K562 (cell line): ENCODE measurements around the gene TAF5. TPM values are rescaled to one million over a fixed set of nuclear protein-coding genes. Genes with fewer than 3 reads are reported as not detected.

Experiments
- ASH1L ChIP-seq: fragments of 450-650 bp; IDR thresholded peaks from 2 replicates; pipeline ENCODE4 v1.6.1; 2018; ENCODE audit warnings: borderline replicate concordance, mild to moderate bottlenecking, low read depth; ENCODE audit not compliant: partially characterized antibody
- CTCFL ChIP-seq: IDR thresholded peaks from 2 replicates; pipeline ENCODE4 v1.6.1; 2011; ENCODE audit warnings: borderline replicate concordance, low read depth, mild to moderate bottlenecking, moderate library complexity, low read length; ENCODE audit not compliant: insufficient read depth, poor library complexity, severe bottlenecking
- ETV5 ChIP-seq: sonication (generic); formaldehyde crosslinking; IDR thresholded peaks from 2 replicates; pipeline ENCODE4 v1.4.0; 2020; ENCODE audit warnings: low read depth, mild to moderate bottlenecking, missing genetic modification reagents
- GTF2A2 ChIP-seq: IDR thresholded peaks from 2 replicates; pipeline ENCODE4 v1.6.1; 2016; ENCODE audit warnings: mild to moderate bottlenecking, missing genetic modification characterization, missing compliant biosample characterization
- MBD2 ChIP-seq: sonication (generic); IDR thresholded peaks from 2 replicates; pipeline ENCODE4 v1.6.1; 2016; ENCODE audit warnings: low read depth, borderline replicate concordance
- MEIS2 ChIP-seq: fragments of 450-650 bp; IDR thresholded peaks from 2 replicates; pipeline ENCODE4 v1.6.1; 2014; ENCODE audit warnings: mild to moderate bottlenecking; ENCODE audit not compliant: partially characterized antibody
- PML ChIP-seq: IDR thresholded peaks from 2 replicates; pipeline ENCODE4 v1.6.1; 2012; ENCODE audit warnings: low read length, inconsistent platforms
- RREB1 ChIP-seq: fragments of 250-450 bp; sonication (Bioruptor Pico); IDR thresholded peaks from 2 replicates; pipeline ENCODE4 v1.4.0; 2020
- ZNF324 ChIP-seq: fragments of 250-450 bp; sonication (Bioruptor Pico); IDR thresholded peaks from 2 replicates; pipeline ENCODE4 v1.4.0; 2020; ENCODE audit warnings: mild to moderate bottlenecking
- polyA plus RNA-seq, 8 experiments: library from polyadenylated mRNA; depleted of rRNA in 4 of 8; stranded (reverse) in 5 of 8; unstranded in 3 of 8; fragments of >200 nt; fragmentation: Nextera tagmentation in 2 of 8; fragmentation: Illumina TruSeq in 1 of 8; extraction: Ambion mirVana in 2 of 8; extraction: Trizol in 1 of 8; gene quantifications; 2 replicates each; pipeline versions ENCODE4 v1.2.1 to v1.2.3, GENCODE V29; 2011 to 2014; ENCODE audit warnings: inconsistent platforms in 1 of 8, missing spikeins in 1 of 8
- total RNA-seq, 7 experiments: library from RNA; depleted of rRNA in 6 of 7; stranded (reverse); fragments of >200 nt in 6 of 7; fragmentation: Illumina TruSeq in 2 of 7; extraction: Trizol in 2 of 7; gene quantifications; 2 replicates each; pipeline versions ENCODE4 v1.2.1 to v1.2.3, GENCODE V29; 2011 to 2021; ENCODE audit warnings: low replicate concordance in 1 of 7
- TF ChIP-seq, protein P1 (sequence below): sonication (generic); formaldehyde crosslinking; IDR thresholded peaks from 2 replicates; pipeline ENCODE4 v1.8.1; 2023; ENCODE audit warnings: missing genetic modification reagents, mild to moderate bottlenecking, borderline replicate concordance
- TF ChIP-seq, protein P2 (sequence below): sonication (generic); formaldehyde crosslinking; IDR thresholded peaks from 2 replicates; pipeline ENCODE4 v1.8.1; 2023; ENCODE audit warnings: mild to moderate bottlenecking, missing genetic modification reagents

Gene TAF5
- total and polyA plus RNA-seq, 9 of the 15 experiments (the other 6 are each of a cell fraction or from before 2014, with no cell fraction given): 4.2 to 11.9 (median 9.3) TPM

GRCh38 chr10:103350517-103351260, 17.1 kb upstream of the TAF5 start, which contains the start of gene PCGF6 (continued):
- TF ChIP-seq CTCFL (peak; percentile 12), ETV5 (CRISPR knock-in tag) (no peak), ASH1L (no peak), GTF2A2 (tag) (no peak), PML (no peak), RREB1 (CRISPR knock-in tag) (no peak), MBD2 (peak; percentile 33; the same call in 1 of the 2 replicates), ZNF324 (CRISPR knock-in tag) (no peak), MEIS2 (peak; percentile 62)
- TF ChIP-seq, protein P1, sequence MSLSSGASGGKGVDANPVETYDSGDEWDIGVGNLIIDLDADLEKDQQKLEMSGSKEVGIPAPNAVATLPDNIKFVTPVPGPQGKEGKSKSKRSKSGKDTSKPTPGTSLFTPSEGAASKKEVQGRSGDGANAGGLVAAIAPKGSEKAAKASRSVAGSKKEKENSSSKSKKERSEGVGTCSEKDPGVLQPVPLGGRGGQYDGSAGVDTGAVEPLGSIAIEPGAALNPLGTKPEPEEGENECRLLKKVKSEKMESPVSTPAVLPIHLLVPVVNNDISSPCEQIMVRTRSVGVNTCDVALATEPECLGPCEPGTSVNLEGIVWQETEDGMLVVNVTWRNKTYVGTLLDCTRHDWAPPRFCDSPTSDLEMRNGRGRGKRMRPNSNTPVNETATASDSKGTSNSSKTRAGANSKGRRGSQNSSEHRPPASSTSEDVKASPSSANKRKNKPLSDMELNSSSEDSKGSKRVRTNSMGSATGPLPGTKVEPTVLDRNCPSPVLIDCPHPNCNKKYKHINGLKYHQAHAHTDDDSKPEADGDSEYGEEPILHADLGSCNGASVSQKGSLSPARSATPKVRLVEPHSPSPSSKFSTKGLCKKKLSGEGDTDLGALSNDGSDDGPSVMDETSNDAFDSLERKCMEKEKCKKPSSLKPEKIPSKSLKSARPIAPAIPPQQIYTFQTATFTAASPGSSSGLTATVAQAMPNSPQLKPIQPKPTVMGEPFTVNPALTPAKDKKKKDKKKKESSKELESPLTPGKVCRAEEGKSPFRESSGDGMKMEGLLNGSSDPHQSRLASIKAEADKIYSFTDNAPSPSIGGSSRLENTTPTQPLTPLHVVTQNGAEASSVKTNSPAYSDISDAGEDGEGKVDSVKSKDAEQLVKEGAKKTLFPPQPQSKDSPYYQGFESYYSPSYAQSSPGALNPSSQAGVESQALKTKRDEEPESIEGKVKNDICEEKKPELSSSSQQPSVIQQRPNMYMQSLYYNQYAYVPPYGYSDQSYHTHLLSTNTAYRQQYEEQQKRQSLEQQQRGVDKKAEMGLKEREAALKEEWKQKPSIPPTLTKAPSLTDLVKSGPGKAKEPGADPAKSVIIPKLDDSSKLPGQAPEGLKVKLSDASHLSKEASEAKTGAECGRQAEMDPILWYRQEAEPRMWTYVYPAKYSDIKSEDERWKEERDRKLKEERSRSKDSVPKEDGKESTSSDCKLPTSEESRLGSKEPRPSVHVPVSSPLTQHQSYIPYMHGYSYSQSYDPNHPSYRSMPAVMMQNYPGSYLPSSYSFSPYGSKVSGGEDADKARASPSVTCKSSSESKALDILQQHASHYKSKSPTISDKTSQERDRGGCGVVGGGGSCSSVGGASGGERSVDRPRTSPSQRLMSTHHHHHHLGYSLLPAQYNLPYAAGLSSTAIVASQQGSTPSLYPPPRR (CRISPR knock-in tag): no peak
- TF ChIP-seq, protein P2, sequence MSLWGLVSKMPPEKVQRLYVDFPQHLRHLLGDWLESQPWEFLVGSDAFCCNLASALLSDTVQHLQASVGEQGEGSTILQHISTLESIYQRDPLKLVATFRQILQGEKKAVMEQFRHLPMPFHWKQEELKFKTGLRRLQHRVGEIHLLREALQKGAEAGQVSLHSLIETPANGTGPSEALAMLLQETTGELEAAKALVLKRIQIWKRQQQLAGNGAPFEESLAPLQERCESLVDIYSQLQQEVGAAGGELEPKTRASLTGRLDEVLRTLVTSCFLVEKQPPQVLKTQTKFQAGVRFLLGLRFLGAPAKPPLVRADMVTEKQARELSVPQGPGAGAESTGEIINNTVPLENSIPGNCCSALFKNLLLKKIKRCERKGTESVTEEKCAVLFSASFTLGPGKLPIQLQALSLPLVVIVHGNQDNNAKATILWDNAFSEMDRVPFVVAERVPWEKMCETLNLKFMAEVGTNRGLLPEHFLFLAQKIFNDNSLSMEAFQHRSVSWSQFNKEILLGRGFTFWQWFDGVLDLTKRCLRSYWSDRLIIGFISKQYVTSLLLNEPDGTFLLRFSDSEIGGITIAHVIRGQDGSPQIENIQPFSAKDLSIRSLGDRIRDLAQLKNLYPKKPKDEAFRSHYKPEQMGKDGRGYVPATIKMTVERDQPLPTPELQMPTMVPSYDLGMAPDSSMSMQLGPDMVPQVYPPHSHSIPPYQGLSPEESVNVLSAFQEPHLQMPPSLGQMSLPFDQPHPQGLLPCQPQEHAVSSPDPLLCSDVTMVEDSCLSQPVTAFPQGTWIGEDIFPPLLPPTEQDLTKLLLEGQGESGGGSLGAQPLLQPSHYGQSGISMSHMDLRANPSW: no peak
